H1 (cell line): ENCODE measurements around the gene NPTXR. TPM values are rescaled to one million over a fixed set of nuclear protein-coding genes. Genes with fewer than 3 reads are reported as not detected.

Experiments used
- CHD1 ChIP-seq: IDR thresholded peaks from 2 replicates; pipeline ENCODE4 v1.6.1; 2012; ENCODE audit warnings: low read depth, low read length, improper control_type of control experiment
- EP300 ChIP-seq, 2 experiments: IDR thresholded peaks; 1 replicate in 1 of 2; 2 replicates in 1 of 2; pipeline ENCODE4 v1.6.1; 2011 to 2012; ENCODE audit warnings: low read depth in 2 of 2, low read length in 2 of 2, mild to moderate bottlenecking in 2 of 2, borderline replicate concordance in 1 of 2, inconsistent platforms in 1 of 2, moderate library complexity in 1 of 2
- FOSL1 ChIP-seq: IDR thresholded peaks from 2 replicates; pipeline ENCODE4 v1.6.1; 2011; ENCODE audit warnings: mild to moderate bottlenecking, low read depth, low read length, moderate library complexity; ENCODE audit not compliant: insufficient read depth
- HDAC2 ChIP-seq, 2 experiments: fragments of 300-600 bp in 1 of 2; sonication (generic) in 1 of 2; IDR thresholded peaks; 2 replicates each; pipeline ENCODE4 v1.6.1; 2011 to 2012; ENCODE audit warnings: low read depth in 2 of 2, low read length in 2 of 2, mild to moderate bottlenecking in 2 of 2, moderate library complexity in 2 of 2, borderline replicate concordance in 1 of 2, inconsistent platforms in 1 of 2
- KDM1A ChIP-seq: fragments of 200-600, 300-600 bp; sonication (generic); IDR thresholded peaks from 2 replicates; pipeline ENCODE4 v1.7.1; 2016; ENCODE audit warnings: mild to moderate bottlenecking, low read length, borderline replicate concordance
- SUZ12 ChIP-seq: fragments of 200-600 bp; sonication (generic); IDR thresholded peaks from 2 replicates; pipeline ENCODE4 v1.6.1; 2012; ENCODE audit warnings: mild to moderate bottlenecking, inconsistent platforms, low read length, moderate library complexity, mixed read lengths
- ZNF274 ChIP-seq: IDR thresholded peaks from 2 replicates; pipeline ENCODE4 v1.7.0; 2012; ENCODE audit warnings: low read length, borderline replicate concordance; ENCODE audit errors: extremely low read depth
- polyA plus RNA-seq, 7 experiments: library from polyadenylated mRNA; depleted of rRNA in 3 of 7; stranded (reverse) in 5 of 7; unstranded in 2 of 7; fragments of >200 nt in 5 of 7; fragments of 200-250 nt in 2 of 7; gene quantifications; 1 replicate in 5 of 7; 2 replicates in 1 of 7; 4 replicates in 1 of 7; pipeline versions ENCODE4 v1.2.1 to v1.2.3, GENCODE V29; 2011 to 2013; ENCODE audit warnings: missing spikeins in 2 of 7, mixed read lengths in 2 of 7
- total RNA-seq: library from RNA; stranded (reverse); fragmentation: NEBNext Ultra II Directional; extraction: Animal tissue kit (Norgen Biotek cat#: 25700); gene quantifications from 2 replicates; pipeline ENCODE4 v1.2.1, GENCODE V29; 2021
- TF ChIP-seq, protein P1 (sequence below), 3 experiments: IDR thresholded peaks; 1 replicate in 2 of 3; 2 replicates in 1 of 3; pipeline versions ENCODE4 v1.5.1 to v1.6.1; 2011; ENCODE audit warnings: low read length in 3 of 3, mild to moderate bottlenecking in 3 of 3, inconsistent platforms in 2 of 3, low read depth in 1 of 3, moderate library complexity in 1 of 3; ENCODE audit not compliant: insufficient read depth in 1 of 3; ENCODE audit errors: control extremely low read depth in 1 of 3
- TF ChIP-seq, protein P2 (sequence below): IDR thresholded peaks from 2 replicates; pipeline ENCODE4 v1.6.1; 2012; ENCODE audit warnings: low read length, inconsistent platforms

The NPTXR gene
- total and polyA plus RNA-seq, 2 of the 8 experiments (the other 6 are each of a cell fraction or from before 2014, with no cell fraction given) = 3.7 to 6.4 TPM

DNA sequence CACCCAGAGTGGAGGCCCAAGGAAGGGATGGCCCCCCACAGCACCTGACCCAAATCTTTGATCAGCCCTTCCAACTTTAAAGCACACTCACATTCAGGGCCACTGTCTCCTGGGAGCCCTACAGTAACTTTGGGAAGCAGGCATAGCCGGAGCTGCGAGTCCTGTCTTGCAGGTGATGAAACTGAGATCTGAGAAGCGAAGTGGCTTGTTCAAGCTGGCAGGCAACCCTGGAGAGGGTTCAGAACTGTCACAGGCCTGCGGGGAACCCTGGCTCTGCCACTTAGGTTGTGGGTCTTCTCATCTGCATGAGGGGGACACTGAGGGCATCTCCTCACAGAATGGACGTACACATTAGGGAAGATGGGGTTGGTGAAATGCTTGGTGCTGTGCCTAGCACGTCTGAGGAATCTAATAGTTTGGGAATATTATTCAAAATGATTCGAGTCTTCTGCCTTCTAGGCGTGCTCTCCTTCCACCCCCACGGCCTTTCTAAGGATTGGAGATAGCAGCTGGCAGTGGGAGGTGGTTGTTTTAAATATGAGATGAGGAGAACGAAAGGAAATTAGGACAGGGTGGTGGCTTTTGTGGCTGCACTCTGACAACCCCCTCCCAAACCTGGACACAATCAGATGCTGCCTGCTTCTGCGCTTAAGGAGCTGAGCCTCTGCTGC is 69.2 kb downstream of the NPTXR start (continued):
- TF ChIP-seq, protein P1, sequence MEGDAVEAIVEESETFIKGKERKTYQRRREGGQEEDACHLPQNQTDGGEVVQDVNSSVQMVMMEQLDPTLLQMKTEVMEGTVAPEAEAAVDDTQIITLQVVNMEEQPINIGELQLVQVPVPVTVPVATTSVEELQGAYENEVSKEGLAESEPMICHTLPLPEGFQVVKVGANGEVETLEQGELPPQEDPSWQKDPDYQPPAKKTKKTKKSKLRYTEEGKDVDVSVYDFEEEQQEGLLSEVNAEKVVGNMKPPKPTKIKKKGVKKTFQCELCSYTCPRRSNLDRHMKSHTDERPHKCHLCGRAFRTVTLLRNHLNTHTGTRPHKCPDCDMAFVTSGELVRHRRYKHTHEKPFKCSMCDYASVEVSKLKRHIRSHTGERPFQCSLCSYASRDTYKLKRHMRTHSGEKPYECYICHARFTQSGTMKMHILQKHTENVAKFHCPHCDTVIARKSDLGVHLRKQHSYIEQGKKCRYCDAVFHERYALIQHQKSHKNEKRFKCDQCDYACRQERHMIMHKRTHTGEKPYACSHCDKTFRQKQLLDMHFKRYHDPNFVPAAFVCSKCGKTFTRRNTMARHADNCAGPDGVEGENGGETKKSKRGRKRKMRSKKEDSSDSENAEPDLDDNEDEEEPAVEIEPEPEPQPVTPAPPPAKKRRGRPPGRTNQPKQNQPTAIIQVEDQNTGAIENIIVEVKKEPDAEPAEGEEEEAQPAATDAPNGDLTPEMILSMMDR (IDR thresholded peaks at IDR 0.05; ENCODE audit: control extremely low read depth in 1 of 3, insufficient read depth in 1 of 3, low read depth in 1 of 3, low read length in 3 of 3) = no peak
- TF ChIP-seq EP300 (IDR thresholded peaks at IDR 0.05; ENCODE audit: borderline replicate concordance in 1 of 2, low read depth in 2 of 2, low read length in 2 of 2) (no peak), ZNF274 (no peak), HDAC2 (IDR thresholded peaks at IDR 0.05; ENCODE audit: borderline replicate concordance in 1 of 2, low read depth in 2 of 2, low read length in 2 of 2) (no peak), CHD1 (no peak), SUZ12 (no peak), FOSL1 (no peak), KDM1A (no peak)
- TF ChIP-seq, protein P2, sequence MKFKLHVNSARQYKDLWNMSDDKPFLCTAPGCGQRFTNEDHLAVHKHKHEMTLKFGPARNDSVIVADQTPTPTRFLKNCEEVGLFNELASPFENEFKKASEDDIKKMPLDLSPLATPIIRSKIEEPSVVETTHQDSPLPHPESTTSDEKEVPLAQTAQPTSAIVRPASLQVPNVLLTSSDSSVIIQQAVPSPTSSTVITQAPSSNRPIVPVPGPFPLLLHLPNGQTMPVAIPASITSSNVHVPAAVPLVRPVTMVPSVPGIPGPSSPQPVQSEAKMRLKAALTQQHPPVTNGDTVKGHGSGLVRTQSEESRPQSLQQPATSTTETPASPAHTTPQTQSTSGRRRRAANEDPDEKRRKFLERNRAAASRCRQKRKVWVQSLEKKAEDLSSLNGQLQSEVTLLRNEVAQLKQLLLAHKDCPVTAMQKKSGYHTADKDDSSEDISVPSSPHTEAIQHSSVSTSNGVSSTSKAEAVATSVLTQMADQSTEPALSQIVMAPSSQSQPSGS = no peak
- TF ChIP-seq, all 59 proteins: peak for 0
